ENCODE measurements around the gene HMCN2. TPM values are rescaled to one million over a fixed set of nuclear protein-coding genes. Genes with fewer than 3 reads are reported as not detected.

HMCN2 gene
- total and polyA plus RNA-seq, 9 donors, result 0.12 to 4.2 (median 0.98) TPM

GRCh38 chr9:130290291-130291181 is 25.0 kb downstream of the HMCN2 start:
- Histone ChIP-seq H3K36me3 (no peaks in the 10 kb centered on the region), H3K4me3 (no peak overlapping the region), H3K27ac (no peak overlapping the region), H3K4me1 (ENCODE audit: insufficient read depth) (no peaks in the 10 kb centered on the region), H3K9me3 (no peaks in the 10 kb centered on the region), H3K27me3 (no peaks in the 10 kb centered on the region)
- 10 to 19% (median 16%) methylated on average over 13 of the region's 13 CpGs for WGBS, 3 donors
- TF ChIP-seq EP300 (IDR thresholded peaks at IDR 0.05) (no peak), POLR2A (IDR thresholded peaks at IDR 0.05) (no peak)
- TF ChIP-seq, protein P1, sequence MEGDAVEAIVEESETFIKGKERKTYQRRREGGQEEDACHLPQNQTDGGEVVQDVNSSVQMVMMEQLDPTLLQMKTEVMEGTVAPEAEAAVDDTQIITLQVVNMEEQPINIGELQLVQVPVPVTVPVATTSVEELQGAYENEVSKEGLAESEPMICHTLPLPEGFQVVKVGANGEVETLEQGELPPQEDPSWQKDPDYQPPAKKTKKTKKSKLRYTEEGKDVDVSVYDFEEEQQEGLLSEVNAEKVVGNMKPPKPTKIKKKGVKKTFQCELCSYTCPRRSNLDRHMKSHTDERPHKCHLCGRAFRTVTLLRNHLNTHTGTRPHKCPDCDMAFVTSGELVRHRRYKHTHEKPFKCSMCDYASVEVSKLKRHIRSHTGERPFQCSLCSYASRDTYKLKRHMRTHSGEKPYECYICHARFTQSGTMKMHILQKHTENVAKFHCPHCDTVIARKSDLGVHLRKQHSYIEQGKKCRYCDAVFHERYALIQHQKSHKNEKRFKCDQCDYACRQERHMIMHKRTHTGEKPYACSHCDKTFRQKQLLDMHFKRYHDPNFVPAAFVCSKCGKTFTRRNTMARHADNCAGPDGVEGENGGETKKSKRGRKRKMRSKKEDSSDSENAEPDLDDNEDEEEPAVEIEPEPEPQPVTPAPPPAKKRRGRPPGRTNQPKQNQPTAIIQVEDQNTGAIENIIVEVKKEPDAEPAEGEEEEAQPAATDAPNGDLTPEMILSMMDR (IDR thresholded peaks at IDR 0.05), result no peak
- intact Hi-C loops (cut with DNase I), result no loop called here
- DNase-seq, result peak in 2 of 5 donors; percentile 39 to 45

- no peaks in the 10 kb centered on the region for H3K27me3 ChIP-seq
- no peaks in the 10 kb centered on the region for H3K4me1 ChIP-seq (ENCODE audit: insufficient read depth)
- no peak overlapping the region for H3K27ac ChIP-seq
- no peaks in the 10 kb centered on the region for H3K9me3 ChIP-seq
- TF ChIP-seq POLR2A (IDR thresholded peaks at IDR 0.05), result no peak
- TF ChIP-seq, protein P1 (IDR thresholded peaks at IDR 0.05), result no peak
- TF ChIP-seq EP300 (IDR thresholded peaks at IDR 0.05), result no peak
- no peaks in the 10 kb centered on the region for H3K36me3 ChIP-seq
- intact Hi-C loops (cut with DNase I), result no loop called here
- no peak for DNase-seq
- no peak overlapping the region for H3K4me3 ChIP-seq
- WGBS, 3 donors, result 48 to 54% (median 49%) methylated on average over 5 of the region's 5 CpGs
These were observed 25.9 kb downstream of the HMCN2 start for GRCh38 chr9:130291474-130291873.

GRCh38 chr9:130292106-130292505 is 26.5 kb downstream of the HMCN2 start:
- no peaks in the 10 kb centered on the region for H3K4me1 ChIP-seq (ENCODE audit: insufficient read depth)
- H3K9me3 ChIP-seq, result no peaks in the 10 kb centered on the region
- no peaks in the 10 kb centered on the region for H3K36me3 ChIP-seq
- intact Hi-C loops (cut with DNase I), result no loop called here
- H3K27ac ChIP-seq, result no peak overlapping the region
- TF ChIP-seq, protein P1 (IDR thresholded peaks at IDR 0.05), result no peak
- peak; percentile 77 for TF ChIP-seq EP300 (IDR thresholded peaks at IDR 0.05)
- H3K27me3 ChIP-seq, result no peaks in the 10 kb centered on the region
- no peak overlapping the region for H3K4me3 ChIP-seq
- WGBS, 3 donors, result 47 to 63% (median 56%) methylated on average over 6 of the region's 6 CpGs
- no peak for DNase-seq

DNA sequence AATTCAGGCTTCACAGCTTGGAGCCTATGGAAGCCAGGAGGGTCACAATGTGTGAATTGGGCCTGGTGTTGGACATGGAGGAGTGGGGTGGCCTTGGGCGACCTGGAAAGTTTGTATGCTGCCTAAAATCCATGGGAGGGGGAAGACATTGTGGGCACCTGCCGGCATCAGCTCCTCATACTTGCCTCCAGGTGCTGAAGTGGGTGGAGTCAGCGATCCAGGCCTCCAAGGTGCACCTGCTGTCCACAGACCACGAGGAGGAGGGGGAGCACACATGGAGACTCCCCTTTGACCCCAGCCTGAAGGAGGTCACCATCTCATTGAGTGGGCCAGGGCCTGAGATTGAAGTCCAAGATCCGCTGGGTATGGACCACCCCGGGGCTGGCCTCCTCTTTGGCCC is 29.1 kb downstream of the HMCN2 start:
- no peak for TF ChIP-seq EP300 (IDR thresholded peaks at IDR 0.05)
- no peak for TF ChIP-seq POLR2A (IDR thresholded peaks at IDR 0.05)
- TF ChIP-seq, protein P1 (IDR thresholded peaks at IDR 0.05), result no peak
- Histone ChIP-seq H3K36me3 (no peaks in the 10 kb centered on the region), H3K27me3 (no peaks in the 10 kb centered on the region), H3K27ac (no peak overlapping the region), H3K9me3 (no peaks in the 10 kb centered on the region), H3K4me3 (no peak overlapping the region), H3K4me1 (ENCODE audit: insufficient read depth) (no peaks in the 10 kb centered on the region)
- DNase-seq, result no peak
- intact Hi-C loops (cut with DNase I), result no loop called here
- 72 to 87% (median 76%) methylated on average over 6 of the region's 6 CpGs for WGBS, 3 donors

Measured in ovary (tissue), 9 donors.